ENCODE measurements around the gene APBB2.

Gene APBB2

GRCh38 chr4:41214136-41214824 lies at the start of gene APBB2:
APBB2 (minus strand) TSS chr4:41214542; CDS start chr4:41033254, 181,288 bp downstream.
- DNase-seq, result peak; percentile 37

DNA sequence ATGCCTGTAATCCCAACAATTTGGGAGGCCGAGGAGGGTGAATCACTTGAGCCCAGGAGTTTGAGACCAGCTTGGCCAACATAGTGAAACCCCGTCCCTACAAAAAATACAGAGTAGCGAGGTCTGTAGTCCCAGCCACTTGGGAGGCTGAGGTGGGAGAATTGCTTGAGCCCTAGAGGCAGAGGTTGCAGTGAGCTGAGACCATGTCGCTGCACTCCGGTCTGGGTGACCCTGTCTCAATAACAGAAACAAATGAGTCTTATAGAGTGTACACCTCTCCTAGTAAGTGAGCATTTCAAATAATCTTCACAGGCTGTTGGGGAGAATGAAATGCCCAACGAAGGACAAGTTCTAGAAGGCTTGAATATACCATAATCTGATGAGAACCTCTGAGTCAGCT lies 47.9 kb upstream of the APBB2 start:
- DNase-seq, result no peak

GRCh38 chr4:41260116-41260733 lies 45.9 kb upstream of the APBB2 start:
- DNase-seq, result no peak

GRCh38 chr4:41258783-41259182 lies 44.4 kb upstream of the APBB2 start:
- DNase-seq, result no peak

- no peak for DNase-seq
Observed at GRCh38 chr4:41257906-41258305, 43.6 kb upstream of the APBB2 start.

GRCh38 chr4:41257257-41257901 lies 43.0 kb upstream of the APBB2 start:
- DNase-seq, result no peak

DNA sequence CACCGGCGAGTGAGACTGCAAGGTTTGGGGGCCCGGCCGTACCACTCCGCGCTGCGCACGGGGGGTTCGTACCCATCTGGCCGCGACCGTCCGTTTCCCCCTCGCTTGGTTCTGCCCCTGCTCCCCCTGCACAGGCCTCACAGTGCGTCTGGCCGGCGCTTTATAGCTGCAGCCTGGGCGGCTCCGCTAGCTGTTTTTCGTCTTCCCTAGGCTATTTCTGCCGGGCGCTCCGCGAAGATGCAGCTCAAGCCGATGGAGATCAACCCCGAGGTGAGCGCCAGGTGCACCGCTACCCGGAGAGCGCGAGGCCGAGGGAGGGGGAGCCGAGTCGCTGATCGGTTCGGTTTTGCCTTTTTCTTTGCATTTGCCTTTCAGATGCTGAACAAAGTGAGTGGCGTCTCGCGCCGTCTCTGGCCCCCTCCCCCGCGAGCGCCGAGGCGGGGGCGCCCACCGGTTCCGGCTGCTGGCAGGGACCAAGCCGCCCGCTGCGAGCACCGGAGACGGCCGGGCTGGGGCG lies 42.5 kb upstream of the APBB2 start, which contains the start of gene UCHL1:
Gene UCHL1 (plus strand): TSS at position 189 of the 517 bp plus-strand sequence. CDS start 49 bp downstream, at position 238.
- DNase-seq, result no peak

DNA sequence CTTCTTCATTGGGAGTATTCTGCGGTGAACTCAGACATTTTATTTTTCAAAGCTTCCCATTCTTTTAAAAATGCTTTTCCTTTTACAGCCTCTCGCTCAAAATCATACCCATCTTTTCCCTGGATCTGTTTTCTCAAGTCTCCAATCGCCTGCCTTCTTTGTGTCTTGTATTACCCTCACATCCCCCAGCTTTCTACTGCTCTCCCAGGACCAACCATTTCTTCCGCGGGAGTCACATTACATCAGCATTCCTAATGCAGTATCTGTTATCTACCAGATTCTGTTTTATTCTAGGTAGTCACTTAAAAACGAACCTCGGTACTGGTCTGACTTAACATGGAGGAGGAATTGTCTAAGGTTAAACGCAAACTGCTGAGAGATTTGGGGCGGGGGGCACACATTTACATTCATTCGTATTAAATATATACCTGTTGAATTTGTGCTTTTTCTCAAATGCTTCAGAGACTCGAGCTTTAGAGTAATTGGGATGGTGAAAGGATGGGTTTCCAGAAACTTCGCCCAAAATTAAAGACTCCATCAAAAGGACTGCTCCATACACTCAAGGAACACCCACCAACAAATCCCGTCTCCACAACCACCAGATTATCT lies 41.9 kb upstream of the APBB2 start:
- no peak for DNase-seq

GRCh38 chr4:41245983-41246382 lies 31.6 kb upstream of the APBB2 start:
- no peak for DNase-seq

GRCh38 chr4:41241919-41242318 lies 27.6 kb upstream of the APBB2 start:
- no peak for DNase-seq

GRCh38 chr4:41236508-41236907 lies 22.2 kb upstream of the APBB2 start:
- no peak for DNase-seq

- no peak for DNase-seq
Observed at GRCh38 chr4:41236032-41236431, 21.7 kb upstream of the APBB2 start.

- DNase-seq, result no peak
Observed at GRCh38 chr4:41232856-41233255, 18.5 kb upstream of the APBB2 start.

- DNase-seq, result no peak
Observed at GRCh38 chr4:41232406-41232805, 18.1 kb upstream of the APBB2 start.

DNA sequence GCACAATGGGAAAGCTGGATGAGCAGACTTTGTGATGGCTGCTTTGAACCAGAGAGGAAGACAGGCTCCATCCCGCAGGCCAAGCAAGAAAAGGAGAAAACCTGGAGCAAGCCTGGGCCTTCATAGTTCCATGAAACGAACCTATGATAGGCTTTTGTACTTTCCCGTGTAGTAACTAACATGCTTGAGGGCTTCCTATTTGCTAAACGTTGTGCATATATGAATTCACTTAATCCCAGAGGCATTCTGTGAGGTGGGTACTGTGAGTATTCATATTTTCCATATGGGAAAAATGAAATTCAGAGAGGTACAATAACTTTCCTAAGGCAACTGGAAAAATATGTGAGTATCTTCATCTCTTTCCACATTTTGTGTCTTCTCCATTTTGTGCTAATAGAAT lies 13.6 kb upstream of the APBB2 start:
- DNase-seq, result no peak

- no peak for DNase-seq
Observed at GRCh38 chr4:41221850-41222645, 7.7 kb upstream of the APBB2 start.

GRCh38 chr4:41219421-41219950 lies 5.1 kb upstream of the APBB2 start:
- no peak for DNase-seq

DNA sequence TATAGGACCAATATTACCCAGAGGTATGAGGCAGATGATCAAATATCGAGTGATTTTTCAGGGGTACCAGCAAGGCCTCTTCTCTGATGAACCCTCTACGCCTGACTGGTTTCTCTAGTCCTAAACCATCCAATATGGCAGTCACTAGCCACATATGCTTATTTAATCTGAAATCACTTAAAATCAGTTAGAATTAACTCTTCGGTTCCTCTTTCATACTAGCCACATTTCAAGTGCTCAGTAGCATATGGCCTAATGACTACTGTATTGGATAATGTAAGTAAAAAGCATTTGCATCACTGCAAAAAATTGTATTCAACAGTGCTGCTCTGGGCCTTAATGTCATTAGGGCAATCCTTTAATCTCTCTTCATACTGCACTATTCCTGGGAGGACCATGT lies 4.4 kb upstream of the APBB2 start:
- no peak for DNase-seq

- DNase-seq, result no peak
Observed at GRCh38 chr4:41217374-41217773, 3.0 kb upstream of the APBB2 start.

- no peak for DNase-seq
Observed at GRCh38 chr4:41217020-41217333, 2.6 kb upstream of the APBB2 start.

- DNase-seq, result peak; percentile 23
Observed at GRCh38 chr4:41216294-41217019, 2.1 kb upstream of the APBB2 start.

DNA sequence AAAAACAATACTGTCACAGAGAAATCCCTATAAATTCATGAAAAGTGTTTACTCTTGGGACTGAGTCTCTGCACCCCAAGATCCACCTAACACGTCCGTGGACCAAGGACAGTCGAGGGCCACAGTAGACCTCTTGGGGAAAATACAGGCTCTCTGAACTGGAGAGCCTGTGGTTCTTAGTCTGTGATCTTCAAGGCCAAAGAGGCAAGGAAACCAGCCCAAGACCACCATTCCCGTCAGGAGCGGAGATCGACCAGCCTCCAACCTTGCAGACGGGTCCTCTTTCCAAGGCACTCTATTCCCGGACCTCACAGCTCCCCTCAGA lies 1.6 kb upstream of the APBB2 start:
- no peak for DNase-seq

Data from CD4-positive, alpha-beta T cell treated with Interleukin-15 for 1 hour (primary cell).